ENCODE data around the gene FRYL. TPM values are rescaled to one million over a fixed set of nuclear protein-coding genes. Genes with fewer than 3 reads are reported as not detected.

FRYL gene
- total RNA-seq, 1 experiment from 2014 or later = 53.9 TPM

DNA sequence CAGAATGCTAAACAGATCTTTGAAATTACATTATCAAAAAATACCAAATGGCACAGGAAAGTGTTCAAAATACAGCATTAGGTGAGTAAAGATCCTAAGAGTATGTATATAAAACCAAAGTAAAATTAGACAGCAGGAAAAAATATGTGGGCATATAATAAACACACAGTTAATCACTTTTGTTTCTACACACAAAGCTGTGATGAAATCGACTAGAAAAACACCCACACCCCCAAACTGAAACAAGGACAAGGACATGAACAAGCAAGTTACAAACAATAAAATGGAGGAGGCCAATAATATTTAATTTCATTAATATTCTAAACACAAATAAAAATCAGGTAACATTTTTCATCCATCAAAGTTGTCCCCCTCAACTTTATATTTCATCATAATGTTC lies 143.2 kb downstream of the FRYL start:
- Histone ChIP-seq H2AFZ (no peak overlapping the region), H3K27ac (no peak overlapping the region), H3K79me2 (ENCODE audit: low read depth) (peaks cover 9% of the 10 kb centered on the region; the same call in 1 of the 2 replicates), H3K4me1 (replicated peaks; ENCODE audit: insufficient read depth) (peaks cover 15% of the 10 kb centered on the region), H3K36me3 (ENCODE audit: low read depth) (no peaks in the 10 kb centered on the region; the same call in 1 of the 2 replicates), H3K9me3 (ENCODE audit: insufficient read depth, low read depth) (0 out of 2 replicates have a peak, but pooled peaks cover 3% of the 10 kb centered on the region), H3F3A (ENCODE audit: insufficient read depth, low read depth) (peaks cover 12% of the 10 kb centered on the region; the same call in 1 of the 2 replicates), H3K4me2 (no peak overlapping the region), H4K20me1 (ENCODE audit: insufficient read depth) (no peaks in the 10 kb centered on the region), H3K9me2 (ENCODE audit: insufficient read depth) (no peaks in the 10 kb centered on the region), H3K27me3 (ENCODE audit: insufficient read depth, low read depth) (no peaks in the 10 kb centered on the region), H3K4me3 (no peak overlapping the region)
- TF ChIP-seq EZH2 (IDR thresholded peaks at IDR 0.05; ENCODE audit: low read depth) (no peak), CTCF (conservative IDR thresholded peaks at IDR 0.05) (no peak)
- DNase-seq = no peak
- intact Hi-C loops (cut with micrococcal nuclease; ENCODE audit: unreplicated experiment) = no loop called here
- ChIA-PET POLR2A (ENCODE audit: unreplicated experiment) (no interaction called here), CTCF (interaction anchor here (0.6 kb wide), 1 partner anchor 166 kb away, joined by 3 read pairs; no protein-coding TSS in a partner anchor)
- no TSS peak for BruUV-seq (replicated peaks)

GRCh38 chr4:48635980-48636379 lies 144.1 kb downstream of the FRYL start:
- CTCF ChIA-PET = no interaction called here
- no TSS peak for BruUV-seq (replicated peaks)

GRCh38 chr4:48635310-48635709 lies 144.8 kb downstream of the FRYL start:
- POLR2A ChIA-PET (ENCODE audit: unreplicated experiment) = no interaction called here
- H3K4me2 ChIP-seq = no peak overlapping the region
- no TSS peak for BruUV-seq (replicated peaks)

More at GRCh38 chr4:48635980-48636379, 144.1 kb downstream of the FRYL start:
- Histone ChIP-seq H3K4me1 (replicated peaks; ENCODE audit: insufficient read depth) (peaks cover 15% of the 10 kb centered on the region), H3K4me2 (no peak overlapping the region), H3K9me2 (ENCODE audit: insufficient read depth) (no peaks in the 10 kb centered on the region), H2AFZ (no peak overlapping the region), H3K9me3 (ENCODE audit: insufficient read depth, low read depth) (0 out of 2 replicates have a peak, but pooled peaks cover 3% of the 10 kb centered on the region), H3F3A (ENCODE audit: insufficient read depth, low read depth) (peaks cover 12% of the 10 kb centered on the region; the same call in 1 of the 2 replicates), H3K36me3 (ENCODE audit: low read depth) (no peaks in the 10 kb centered on the region; the same call in 1 of the 2 replicates), H3K27ac (no peak overlapping the region), H4K20me1 (ENCODE audit: insufficient read depth) (no peaks in the 10 kb centered on the region), H3K27me3 (ENCODE audit: insufficient read depth, low read depth) (no peaks in the 10 kb centered on the region), H3K79me2 (ENCODE audit: low read depth) (peaks cover 9% of the 10 kb centered on the region; the same call in 1 of the 2 replicates), H3K4me3 (no peak overlapping the region)
- intact Hi-C loops (cut with micrococcal nuclease; ENCODE audit: unreplicated experiment) = no loop called here
- POLR2A ChIA-PET (ENCODE audit: unreplicated experiment) = no interaction called here
- TF ChIP-seq EZH2 (IDR thresholded peaks at IDR 0.05; ENCODE audit: low read depth) = no peak
- no peak for TF ChIP-seq CTCF (conservative IDR thresholded peaks at IDR 0.05)
- no peak for DNase-seq

More at GRCh38 chr4:48635310-48635709, 144.8 kb downstream of the FRYL start:
- no peaks in the 10 kb centered on the region for H4K20me1 ChIP-seq (ENCODE audit: insufficient read depth)
- TF ChIP-seq EZH2 (IDR thresholded peaks at IDR 0.05; ENCODE audit: low read depth) = no peak
- TF ChIP-seq CTCF (conservative IDR thresholded peaks at IDR 0.05) = no peak
- no peaks in the 10 kb centered on the region for H3K9me2 ChIP-seq (ENCODE audit: insufficient read depth)
- H3K4me1 ChIP-seq (replicated peaks; ENCODE audit: insufficient read depth) = peaks cover 15% of the 10 kb centered on the region
- H2AFZ ChIP-seq = no peak overlapping the region
- intact Hi-C loops (cut with micrococcal nuclease; ENCODE audit: unreplicated experiment) = no loop called here
- DNase-seq = peak; percentile 12 to 67
- H3F3A ChIP-seq (ENCODE audit: insufficient read depth, low read depth) = peaks cover 12% of the 10 kb centered on the region; the same call in 1 of the 2 replicates
- CTCF ChIA-PET = no interaction called here
- H3K4me3 ChIP-seq = no peak overlapping the region
- no peaks in the 10 kb centered on the region for H3K27me3 ChIP-seq (ENCODE audit: insufficient read depth, low read depth)
- 0 out of 2 replicates have a peak overlapping the region, but pooled peaks have one; percentile 7 for H3K27ac ChIP-seq
- H3K79me2 ChIP-seq (ENCODE audit: low read depth) = peaks cover 9% of the 10 kb centered on the region; the same call in 1 of the 2 replicates
- H3K9me3 ChIP-seq (ENCODE audit: insufficient read depth, low read depth) = 0 out of 2 replicates have a peak, but pooled peaks cover 3% of the 10 kb centered on the region
- no peaks in the 10 kb centered on the region; the same call in 1 of the 2 replicates for H3K36me3 ChIP-seq (ENCODE audit: low read depth)

Data from PC-9 (cell line).